HepG2 (cell line): ENCODE data around the gene BCL2L1. TPM values are rescaled to one million over a fixed set of nuclear protein-coding genes. Genes with fewer than 3 reads are reported as not detected.

Experiments used
- AGO2 ChIP-seq: fragments of 200-400 bp; formaldehyde crosslinking; optimal IDR thresholded peaks from 2 replicates; pipeline ENCODE3; 2017; ENCODE audit warnings: mild to moderate bottlenecking, low read depth, low read length, moderate library complexity
- ATF7 ChIP-seq, 2 experiments: fragments of 450-650 bp in 1 of 2; sonication (generic) in 1 of 2; formaldehyde crosslinking in 1 of 2; IDR thresholded peaks; 2 replicates each; pipeline versions ENCODE4 v1.4.0 to v1.6.1; 2016 to 2020; ENCODE audit warnings: antibody characterized with exemption in 1 of 2, mild to moderate bottlenecking in 1 of 2, missing genetic modification reagents in 1 of 2
- FLYWCH1 ChIP-seq: sonication (generic); formaldehyde crosslinking; IDR thresholded peaks from 2 replicates; pipeline ENCODE4 v1.8.1; 2023; ENCODE audit warnings: mild to moderate bottlenecking, missing genetic modification reagents
- ISX ChIP-seq: sonication (generic); formaldehyde crosslinking; conservative IDR thresholded peaks from 2 replicates; pipeline ENCODE4 v1.5.0; 2020; ENCODE audit warnings: missing genetic modification reagents
- MEIS1 ChIP-seq: sonication (generic); formaldehyde crosslinking; IDR thresholded peaks from 2 replicates; pipeline ENCODE4 v1.9.0; 2021; ENCODE audit warnings: mild to moderate bottlenecking, missing genetic modification reagents, moderate library complexity, borderline replicate concordance
- MIER2 ChIP-seq: IDR thresholded peaks from 2 replicates; pipeline ENCODE4 v1.6.1; 2016; ENCODE audit warnings: missing biosample characterization, missing genetic modification reagents
- MYC ChIP-seq: sonication (generic); formaldehyde crosslinking; IDR thresholded peaks from 2 replicates; pipeline ENCODE4 v1.9.0; 2021; ENCODE audit warnings: missing genetic modification reagents, borderline replicate concordance
- NR2F1 ChIP-seq, 2 experiments: fragments of 450-650 bp in 1 of 2; formaldehyde crosslinking in 1 of 2; IDR thresholded peaks; 2 replicates each; pipeline versions ENCODE4 v1.5.0 to v1.6.1; 2016 to 2020; ENCODE audit warnings: mild to moderate bottlenecking in 1 of 2, missing compliant biosample characterization in 1 of 2, missing genetic modification reagents in 1 of 2, moderate library complexity in 1 of 2
- PREB ChIP-seq: sonication (generic); formaldehyde crosslinking; IDR thresholded peaks from 2 replicates; pipeline ENCODE4 v1.4.0; 2020; ENCODE audit warnings: missing genetic modification reagents
- REPIN1 ChIP-seq: sonication (generic); formaldehyde crosslinking; IDR thresholded peaks from 2 replicates; pipeline ENCODE4 v1.8.0; 2022; ENCODE audit warnings: missing genetic modification reagents, low read depth, mild to moderate bottlenecking, borderline replicate concordance
- RXRB ChIP-seq: IDR thresholded peaks from 2 replicates; pipeline ENCODE4 v1.6.1; 2016; ENCODE audit warnings: borderline replicate concordance, missing genetic modification reagents, missing compliant biosample characterization
- SMAD1 ChIP-seq: sonication (generic); formaldehyde crosslinking; IDR thresholded peaks from 2 replicates; pipeline ENCODE4 v1.4.0; 2020; ENCODE audit warnings: missing genetic modification reagents, low read depth, mild to moderate bottlenecking, borderline replicate concordance
- SP4 ChIP-seq: sonication (generic); formaldehyde crosslinking; IDR thresholded peaks from 2 replicates; pipeline ENCODE4 v1.8.1; 2023; ENCODE audit warnings: mild to moderate bottlenecking, missing genetic modification reagents
- SRF ChIP-seq: IDR thresholded peaks from 2 replicates; pipeline ENCODE4 v1.6.1; 2011; ENCODE audit warnings: mild to moderate bottlenecking, low read depth, low read length, moderate library complexity
- TP53 ChIP-seq: sonication (generic); formaldehyde crosslinking; conservative IDR thresholded peaks from 2 replicates; pipeline ENCODE4 v1.4.0; 2020; ENCODE audit warnings: missing genetic modification reagents
- ZFP36 ChIP-seq: fragments of 150-350 bp; IDR thresholded peaks from 2 replicates; pipeline ENCODE4 v1.6.1; 2018; ENCODE audit warnings: borderline replicate concordance, low read length, low read depth; ENCODE audit not compliant: partially characterized antibody
- ZNF101 ChIP-seq: sonication (generic); formaldehyde crosslinking; IDR thresholded peaks from 2 replicates; pipeline ENCODE4 v1.4.0; 2020; ENCODE audit warnings: mild to moderate bottlenecking, low read depth, missing genetic modification reagents, borderline replicate concordance
- ZNF142 ChIP-seq: sonication (generic); formaldehyde crosslinking; IDR thresholded peaks from 2 replicates; pipeline ENCODE4 v1.4.0; 2020; ENCODE audit warnings: missing genetic modification reagents
- ZNF331 ChIP-seq: sonication (generic); formaldehyde crosslinking; IDR thresholded peaks from 2 replicates; pipeline ENCODE4 v1.4.0; 2020; ENCODE audit warnings: missing genetic modification reagents
- ZNF737 ChIP-seq: sonication (generic); formaldehyde crosslinking; IDR thresholded peaks from 2 replicates; pipeline ENCODE4 v1.5.0; 2020; ENCODE audit warnings: missing genetic modification reagents, mild to moderate bottlenecking, borderline replicate concordance
- ZNF746 ChIP-seq: sonication (generic); formaldehyde crosslinking; IDR thresholded peaks from 2 replicates; pipeline ENCODE4 v1.8.0; 2022; ENCODE audit warnings: mild to moderate bottlenecking, missing genetic modification reagents
- ZNF839 ChIP-seq: sonication (generic); formaldehyde crosslinking; IDR thresholded peaks from 2 replicates; pipeline ENCODE4 v1.4.0; 2020; ENCODE audit warnings: missing genetic modification reagents, mild to moderate bottlenecking, borderline replicate concordance
- polyA plus RNA-seq, 8 experiments: library from polyadenylated mRNA; depleted of rRNA in 3 of 8; stranded (reverse) in 7 of 8; unstranded in 1 of 8; fragments of >200 nt; fragmentation: Illumina TruSeq in 4 of 8; extraction: Trizol in 4 of 8; gene quantifications; 2 replicates each; pipeline versions ENCODE4 v1.2.1 to v1.2.3, GENCODE V29; 2011 to 2016; ENCODE audit warnings: low read depth in 4 of 8, missing spikeins in 1 of 8, mixed read lengths in 1 of 8; ENCODE audit not compliant: insufficient read depth in 1 of 8
- total RNA-seq, 5 experiments: library from RNA; depleted of rRNA; stranded (reverse); fragments of >200 nt; fragmentation: Illumina TruSeq; extraction: Trizol; gene quantifications; 2 replicates each; pipeline ENCODE4 v1.2.3, GENCODE V29; 2016; ENCODE audit warnings: low read depth in 1 of 5

The BCL2L1 gene
- total and polyA plus RNA-seq, 2 of the 13 experiments (the other 11 are each of a cell fraction or from before 2014, with no cell fraction given) = 164 to 258 TPM

GRCh38 chr20:31666258-31667042, 56.2 kb downstream of the BCL2L1 start (continued):
- TF ChIP-seq ZNF142 (CRISPR knock-in tag) = no peak
- TF ChIP-seq MEIS1 (CRISPR knock-in tag) = 0 out of 2 replicates have a peak, but pooled peaks have one; percentile 22
- no peak for TF ChIP-seq ZNF746 (CRISPR knock-in tag)
- no peak for TF ChIP-seq ZNF737 (CRISPR knock-in tag)
- TF ChIP-seq ZNF839 (CRISPR knock-in tag) = 0 out of 2 replicates have a peak, but pooled peaks have one; percentile 44
- no peak for TF ChIP-seq SRF
- no peak for TF ChIP-seq NR2F1 (CRISPR knock-in tag; IDR thresholded peaks at IDR 0.05)
- no peak for TF ChIP-seq PREB
- 0 out of 2 replicates have a peak, but pooled peaks have one; percentile 23 for TF ChIP-seq ZNF331
- TF ChIP-seq ZFP36 = no peak
- 0 out of 2 replicates have a peak, but pooled peaks have one; percentile 40 for TF ChIP-seq SMAD1
- TF ChIP-seq FLYWCH1 (CRISPR knock-in tag) = 0 out of 2 replicates have a peak, but pooled peaks have one; percentile 41
- TF ChIP-seq SP4 (CRISPR knock-in tag) = peak; percentile 22; the same call in 1 of the 2 replicates
- no peak for TF ChIP-seq TP53 (CRISPR knock-in tag)
- TF ChIP-seq AGO2 = peak; percentile 39
- no peak for TF ChIP-seq ATF7 (IDR thresholded peaks at IDR 0.05)
- peak; percentile 25; the same call in 1 of the 2 replicates for TF ChIP-seq ATF7 (CRISPR knock-in tag; IDR thresholded peaks at IDR 0.05)
- 0 out of 2 replicates have a peak, but pooled peaks have one; percentile 14 for TF ChIP-seq MIER2 (CRISPR knock-in tag)
- TF ChIP-seq MYC (CRISPR knock-in tag) = no peak; the same call in 1 of the 2 replicates
- TF ChIP-seq RXRB = 0 out of 2 replicates have a peak, but pooled peaks have one; percentile 31
- TF ChIP-seq ZNF101 (CRISPR knock-in tag) = no peak
- peak; percentile 49; the same call in 1 of the 2 replicates for TF ChIP-seq REPIN1 (CRISPR knock-in tag)
- no peak for TF ChIP-seq ISX (CRISPR knock-in tag)
